ENCODE results near the gene FAM83D. TPM values are rescaled to one million over a fixed set of nuclear protein-coding genes. Genes with fewer than 3 reads are reported as not detected.

The FAM83D gene
- total and polyA plus RNA-seq, 2 donors (not counting 1 experiment from before 2014, with no cell fraction given), result 0.82 to 1.7 TPM

DNA sequence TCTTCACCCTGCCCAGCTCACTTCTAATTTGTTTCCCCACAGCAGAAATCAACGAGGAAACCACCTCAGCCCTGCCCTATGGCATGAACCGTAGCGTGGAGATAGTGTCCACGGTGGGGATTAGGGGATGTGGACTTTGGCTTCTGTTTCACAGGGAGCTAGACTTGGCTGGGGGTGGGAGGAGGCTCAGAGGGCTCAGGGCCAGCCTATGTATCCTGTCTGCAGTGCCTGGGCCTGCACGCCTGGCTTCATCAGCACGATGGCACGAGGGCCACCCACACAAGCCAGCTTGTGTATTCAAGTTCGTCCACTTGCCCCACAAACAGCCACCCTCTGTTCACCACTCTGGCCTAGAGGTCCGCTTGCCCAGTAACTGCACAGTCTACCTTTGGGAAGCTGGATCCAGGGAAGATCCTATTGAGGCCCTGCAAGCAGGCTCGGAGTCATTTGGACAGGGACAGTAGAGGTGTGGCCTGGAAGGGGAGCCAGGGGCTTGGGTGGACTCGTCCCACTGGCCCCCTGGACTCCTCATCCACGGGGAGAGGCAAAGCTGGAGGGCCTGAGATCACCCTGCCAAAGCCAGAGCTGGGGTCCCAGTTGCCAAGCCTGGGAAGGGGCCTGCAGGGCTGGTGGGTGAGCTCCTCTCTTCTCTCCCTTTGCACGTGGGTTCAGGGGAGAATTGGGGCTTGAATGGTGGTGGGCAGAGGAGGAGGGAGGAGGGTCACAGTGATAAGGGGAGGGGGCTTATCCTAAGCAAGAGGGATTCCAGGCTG, 38.0 kb upstream of the FAM83D start:
- Histone ChIP-seq H3K27me3 (replicated peaks in 1 of 4; ENCODE audit: control extremely low read depth in 1 of 4, control insufficient read depth in 3 of 4, insufficient read depth in 4 of 4, low read length in 3 of 4) (no peaks in the 10 kb centered on the region), H3K79me2 (ENCODE audit: control insufficient read depth, insufficient read depth, low read length) (peaks cover 97% of the 10 kb centered on the region), H4K20me1 (ENCODE audit: control insufficient read depth, insufficient read depth, low read length, poor library complexity, severe bottlenecking) (peaks cover 17% of the 10 kb centered on the region), H3K9me3 (ENCODE audit: control extremely low read depth in 1 of 3, control insufficient read depth in 2 of 3, insufficient read depth in 1 of 3, low read length in 2 of 3) (peaks cover 0 to 8% (median 4%) of the 10 kb centered on the region in 3 donors), H3K9ac (ENCODE audit: low read length) (no peak overlapping the region), H3K4me3 (ENCODE audit: control extremely low read depth in 1 of 5, extremely low read depth in 1 of 5, insufficient read depth in 1 of 5, low read depth in 2 of 5, low read length in 4 of 5) (no peak overlapping the region), H3K4me1 (ENCODE audit: control insufficient read depth in 2 of 2, insufficient read depth in 2 of 2, low read length in 2 of 2) (peaks cover 60 to 92% of the 10 kb centered on the region in 2 donors), H3K4me2 (replicated peaks; ENCODE audit: low read depth, low read length, poor library complexity, severe bottlenecking) (peak overlapping the region; percentile 18), H3K27ac (ENCODE audit: low read length in 2 of 2) (peak overlapping the region in 1 of 2 donors; percentile 57), H3K36me3 (replicated peaks in 1 of 2; ENCODE audit: control extremely low read depth in 1 of 2, control insufficient read depth in 1 of 2, extremely low read depth in 1 of 2, insufficient read depth in 2 of 2, low read length in 1 of 2) (peaks cover 0 to 48% of the 10 kb centered on the region in 2 experiments), H2AFZ (ENCODE audit: insufficient read depth, low read depth, low read length, poor library complexity, severe bottlenecking) (no peak overlapping the region)
- intact Hi-C loops (cut with micrococcal nuclease), result no loop called here
- ATAC-seq (ENCODE audit: low read depth) (no peak), DNase-seq (no peak)
- Mint-ChIP-seq H3K9me3 (ENCODE audit: insufficient read depth) (no peaks in the 10 kb centered on the region), H3K4me1 (peaks cover 78% of the 10 kb centered on the region), H3K27me3 (no peaks in the 10 kb centered on the region), H3K27ac (peak overlapping the region; percentile 43), H3K4me3 (no peak overlapping the region)
- ChIA-PET CTCF (interaction anchor here (0.5 to 11.0 kb wide), 9 partner anchors 9 to 98 kb away, joined by 3 to 131 read pairs (median 4); partner anchors contain the start of gene PPP1R16B), POLR2A (interaction anchor here (0.7 to 1.0 kb wide), 2 partner anchors 83 to 85 kb away, joined by 3 to 4 read pairs; partner anchors contain the start of gene PPP1R16B)
- WGBS (ENCODE audit: insufficient coverage), result 91% methylated on average over 11 of the region's 13 CpGs
- TF ChIP-seq, protein P1, sequence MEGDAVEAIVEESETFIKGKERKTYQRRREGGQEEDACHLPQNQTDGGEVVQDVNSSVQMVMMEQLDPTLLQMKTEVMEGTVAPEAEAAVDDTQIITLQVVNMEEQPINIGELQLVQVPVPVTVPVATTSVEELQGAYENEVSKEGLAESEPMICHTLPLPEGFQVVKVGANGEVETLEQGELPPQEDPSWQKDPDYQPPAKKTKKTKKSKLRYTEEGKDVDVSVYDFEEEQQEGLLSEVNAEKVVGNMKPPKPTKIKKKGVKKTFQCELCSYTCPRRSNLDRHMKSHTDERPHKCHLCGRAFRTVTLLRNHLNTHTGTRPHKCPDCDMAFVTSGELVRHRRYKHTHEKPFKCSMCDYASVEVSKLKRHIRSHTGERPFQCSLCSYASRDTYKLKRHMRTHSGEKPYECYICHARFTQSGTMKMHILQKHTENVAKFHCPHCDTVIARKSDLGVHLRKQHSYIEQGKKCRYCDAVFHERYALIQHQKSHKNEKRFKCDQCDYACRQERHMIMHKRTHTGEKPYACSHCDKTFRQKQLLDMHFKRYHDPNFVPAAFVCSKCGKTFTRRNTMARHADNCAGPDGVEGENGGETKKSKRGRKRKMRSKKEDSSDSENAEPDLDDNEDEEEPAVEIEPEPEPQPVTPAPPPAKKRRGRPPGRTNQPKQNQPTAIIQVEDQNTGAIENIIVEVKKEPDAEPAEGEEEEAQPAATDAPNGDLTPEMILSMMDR (IDR thresholded peaks at IDR 0.05), result no peak
- TF ChIP-seq EZH2 (IDR thresholded peaks at IDR 0.05; ENCODE audit: borderline replicate concordance, insufficient read depth, low read depth, low read length, poor library complexity, severe bottlenecking), result no peak

DNA sequence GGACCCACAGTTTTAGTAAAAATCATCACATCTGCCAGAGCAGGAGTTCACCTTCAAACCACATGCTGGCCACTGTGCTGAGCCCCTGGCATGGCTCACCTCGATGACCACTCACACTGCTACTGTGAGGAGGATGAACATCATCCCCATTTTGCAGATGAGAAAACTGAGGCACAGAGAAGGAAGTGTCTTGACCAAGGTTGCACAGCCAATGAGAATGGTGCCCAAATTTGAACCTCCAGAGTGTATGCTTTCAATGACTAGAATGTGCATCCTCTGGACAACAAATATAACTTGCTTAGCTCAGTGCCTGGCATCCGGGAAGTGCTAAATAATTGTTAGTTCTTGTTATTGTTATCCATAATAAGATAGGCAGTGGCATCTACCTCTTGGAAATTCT, 37.2 kb upstream of the FAM83D start:
- no peaks in the 10 kb centered on the region for H3K27me3 ChIP-seq (replicated peaks in 1 of 4; ENCODE audit: control extremely low read depth in 1 of 4, control insufficient read depth in 3 of 4, insufficient read depth in 4 of 4, low read length in 3 of 4)
- peaks cover 0 to 8% (median 4%) of the 10 kb centered on the region in 3 donors for H3K9me3 ChIP-seq (ENCODE audit: control extremely low read depth in 1 of 3, control insufficient read depth in 2 of 3, insufficient read depth in 1 of 3, low read length in 2 of 3)
- no peaks in the 10 kb centered on the region for H3K9me3 Mint-ChIP-seq (ENCODE audit: insufficient read depth)
- no peak for DNase-seq
- no peak overlapping the region for H3K4me2 ChIP-seq (replicated peaks; ENCODE audit: low read depth, low read length, poor library complexity, severe bottlenecking)
- 84% methylated on average over 2 of the region's 2 CpGs for WGBS (ENCODE audit: insufficient coverage)
- no peak for ATAC-seq (ENCODE audit: low read depth)
- intact Hi-C loops (cut with micrococcal nuclease), result no loop called here
- no peak overlapping the region for H3K4me3 Mint-ChIP-seq
- H3K4me1 Mint-ChIP-seq, result peaks cover 78% of the 10 kb centered on the region
- H3K27ac Mint-ChIP-seq, result peak overlapping the region; percentile 32
- no peak overlapping the region for H3K9ac ChIP-seq (ENCODE audit: low read length)
- H3K4me3 ChIP-seq (ENCODE audit: control extremely low read depth in 1 of 5, extremely low read depth in 1 of 5, insufficient read depth in 1 of 5, low read depth in 2 of 5, low read length in 4 of 5), result no peak overlapping the region
- TF ChIP-seq EZH2 (IDR thresholded peaks at IDR 0.05; ENCODE audit: borderline replicate concordance, insufficient read depth, low read depth, low read length, poor library complexity, severe bottlenecking), result no peak
- TF ChIP-seq, protein P1 (IDR thresholded peaks at IDR 0.05), result no peak
- peaks cover 57 to 92% of the 10 kb centered on the region in 2 donors for H3K4me1 ChIP-seq (ENCODE audit: control insufficient read depth in 2 of 2, insufficient read depth in 2 of 2, low read length in 2 of 2)
- POLR2A ChIA-PET, result no interaction called here
- H4K20me1 ChIP-seq (ENCODE audit: control insufficient read depth, insufficient read depth, low read length, poor library complexity, severe bottlenecking), result peaks cover 15% of the 10 kb centered on the region
- peak overlapping the region in 1 of 2 donors; percentile 57 for H3K27ac ChIP-seq (ENCODE audit: low read length in 2 of 2)
- peaks cover 90% of the 10 kb centered on the region for H3K79me2 ChIP-seq (ENCODE audit: control insufficient read depth, insufficient read depth, low read length)
- no peak overlapping the region for H2AFZ ChIP-seq (ENCODE audit: insufficient read depth, low read depth, low read length, poor library complexity, severe bottlenecking)
- no peaks in the 10 kb centered on the region for H3K27me3 Mint-ChIP-seq
- H3K36me3 ChIP-seq (replicated peaks in 1 of 2; ENCODE audit: control extremely low read depth in 1 of 2, control insufficient read depth in 1 of 2, extremely low read depth in 1 of 2, insufficient read depth in 2 of 2, low read length in 1 of 2), result peaks cover 0 to 43% of the 10 kb centered on the region in 2 experiments
- CTCF ChIA-PET, result interaction anchor here (1.3 to 11.0 kb wide), 6 partner anchors 8 to 99 kb away, joined by 3 to 131 read pairs (median 6); no protein-coding TSS in a partner anchor
